ENCODE measurements around the gene MINDY4. TPM values are rescaled to one million over a fixed set of nuclear protein-coding genes. Genes with fewer than 3 reads are reported as not detected.

MINDY4 gene
- total RNA-seq, 1 donor: 13.2 TPM

DNA sequence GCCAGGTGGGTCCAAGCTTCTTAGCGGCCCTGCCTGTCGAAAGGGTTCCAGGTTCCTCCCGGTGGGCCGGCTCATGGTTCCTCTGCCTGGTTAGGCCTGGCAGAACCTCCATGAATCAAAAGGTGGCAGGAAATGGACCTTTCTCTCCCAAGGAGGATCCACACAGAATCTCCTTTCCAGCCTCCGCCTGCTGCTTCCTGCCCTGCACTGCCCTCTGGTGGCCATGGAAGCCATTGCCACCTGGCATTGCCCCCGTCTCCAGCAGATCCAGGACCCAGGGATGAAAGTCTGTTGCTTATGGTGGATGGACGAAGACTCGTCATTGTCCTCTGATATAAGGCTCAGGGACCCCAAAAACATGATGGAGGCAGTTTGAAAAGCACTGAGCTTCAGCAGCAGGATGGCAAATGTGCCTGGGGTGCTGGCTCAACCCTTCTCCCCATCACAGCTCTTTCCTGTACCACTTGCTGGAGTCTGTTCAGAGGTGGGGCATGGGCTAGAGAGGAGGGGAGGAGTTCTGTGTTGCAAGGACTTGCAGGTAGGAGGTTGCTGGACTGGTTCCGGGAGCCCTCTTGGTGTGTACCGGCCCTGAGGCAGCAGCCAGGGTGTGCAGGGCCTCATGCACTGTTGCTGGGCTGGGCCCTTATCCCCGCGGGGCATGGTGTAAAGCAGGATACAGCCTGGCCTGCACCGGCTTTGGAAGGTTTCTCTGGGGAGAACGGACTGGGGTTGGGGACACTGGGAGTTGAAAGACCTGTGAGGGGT lies 30.6 kb upstream of the MINDY4 start:
- DNase-seq (ENCODE audit: low read depth): peak; percentile 71
- TF ChIP-seq, protein P1, sequence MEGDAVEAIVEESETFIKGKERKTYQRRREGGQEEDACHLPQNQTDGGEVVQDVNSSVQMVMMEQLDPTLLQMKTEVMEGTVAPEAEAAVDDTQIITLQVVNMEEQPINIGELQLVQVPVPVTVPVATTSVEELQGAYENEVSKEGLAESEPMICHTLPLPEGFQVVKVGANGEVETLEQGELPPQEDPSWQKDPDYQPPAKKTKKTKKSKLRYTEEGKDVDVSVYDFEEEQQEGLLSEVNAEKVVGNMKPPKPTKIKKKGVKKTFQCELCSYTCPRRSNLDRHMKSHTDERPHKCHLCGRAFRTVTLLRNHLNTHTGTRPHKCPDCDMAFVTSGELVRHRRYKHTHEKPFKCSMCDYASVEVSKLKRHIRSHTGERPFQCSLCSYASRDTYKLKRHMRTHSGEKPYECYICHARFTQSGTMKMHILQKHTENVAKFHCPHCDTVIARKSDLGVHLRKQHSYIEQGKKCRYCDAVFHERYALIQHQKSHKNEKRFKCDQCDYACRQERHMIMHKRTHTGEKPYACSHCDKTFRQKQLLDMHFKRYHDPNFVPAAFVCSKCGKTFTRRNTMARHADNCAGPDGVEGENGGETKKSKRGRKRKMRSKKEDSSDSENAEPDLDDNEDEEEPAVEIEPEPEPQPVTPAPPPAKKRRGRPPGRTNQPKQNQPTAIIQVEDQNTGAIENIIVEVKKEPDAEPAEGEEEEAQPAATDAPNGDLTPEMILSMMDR (IDR thresholded peaks at IDR 0.05; ENCODE audit: insufficient read depth, low read length): peak; percentile 100
- no peak overlapping the region for H3K4me3 ChIP-seq (ENCODE audit: low read depth, low read length)

DNA sequence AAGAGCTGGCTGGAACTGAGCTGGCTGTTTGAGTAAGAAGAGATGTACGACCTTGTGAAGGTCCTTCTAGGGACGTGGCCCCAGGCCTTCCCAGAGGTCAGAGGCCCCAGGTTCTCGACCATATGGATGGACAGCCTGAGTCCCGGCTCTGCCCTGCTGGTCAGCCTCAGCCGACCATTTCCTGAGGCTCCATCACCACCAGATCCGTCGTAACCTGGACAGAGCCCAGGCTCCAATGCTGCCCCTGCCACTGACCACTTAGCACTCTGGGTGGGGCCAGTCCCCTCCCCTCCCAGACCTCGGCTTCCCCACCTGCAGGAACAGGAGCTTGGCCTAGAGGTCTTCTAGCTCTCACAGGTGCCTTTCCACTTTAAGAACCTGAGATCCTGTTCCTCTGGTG lies 29.9 kb upstream of the MINDY4 start:
- DNase-seq (ENCODE audit: low read depth): no peak
- TF ChIP-seq, protein P1 (IDR thresholded peaks at IDR 0.05; ENCODE audit: insufficient read depth, low read length): no peak
- H3K4me3 ChIP-seq (ENCODE audit: low read depth, low read length): no peak overlapping the region

DNA sequence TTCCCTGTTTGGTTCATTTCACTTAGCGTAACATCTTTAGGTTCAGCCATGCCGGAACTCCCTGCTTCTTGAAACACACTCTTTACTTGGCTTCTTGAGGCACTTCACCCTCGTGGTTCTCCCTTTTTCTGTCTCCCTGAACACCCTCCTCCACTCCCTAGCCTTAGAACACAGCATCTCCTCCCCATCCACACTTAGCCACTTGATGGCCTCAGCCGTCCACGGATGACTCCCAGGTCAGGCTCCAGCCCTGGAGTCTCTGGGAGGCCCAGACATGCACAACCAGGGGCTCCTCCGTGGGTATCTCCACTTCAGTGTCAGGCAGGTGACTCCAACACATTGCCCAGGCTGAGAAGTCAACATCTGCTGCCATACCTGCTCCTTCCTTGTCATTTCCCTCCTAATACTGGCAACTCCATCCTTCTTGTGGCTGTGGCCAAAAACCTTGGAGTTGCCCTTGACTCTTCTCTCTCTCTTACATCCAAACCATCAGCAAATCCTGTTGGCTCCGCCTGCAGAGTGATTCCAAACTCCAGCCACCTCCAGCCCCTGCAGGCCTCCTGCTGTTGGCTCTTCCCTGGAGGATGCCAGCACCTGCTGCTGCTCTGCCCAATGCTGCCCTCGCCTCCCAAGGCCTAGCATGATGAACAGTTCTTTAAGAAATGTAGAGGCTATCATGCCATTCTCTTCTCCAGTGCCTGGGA lies 27.7 kb upstream of the MINDY4 start:
- DNase-seq (ENCODE audit: low read depth): peak; percentile 65
- TF ChIP-seq, protein P1 (IDR thresholded peaks at IDR 0.05; ENCODE audit: insufficient read depth, low read length): peak; percentile 58
- no peak overlapping the region for H3K4me3 ChIP-seq (ENCODE audit: low read depth, low read length)

DNA sequence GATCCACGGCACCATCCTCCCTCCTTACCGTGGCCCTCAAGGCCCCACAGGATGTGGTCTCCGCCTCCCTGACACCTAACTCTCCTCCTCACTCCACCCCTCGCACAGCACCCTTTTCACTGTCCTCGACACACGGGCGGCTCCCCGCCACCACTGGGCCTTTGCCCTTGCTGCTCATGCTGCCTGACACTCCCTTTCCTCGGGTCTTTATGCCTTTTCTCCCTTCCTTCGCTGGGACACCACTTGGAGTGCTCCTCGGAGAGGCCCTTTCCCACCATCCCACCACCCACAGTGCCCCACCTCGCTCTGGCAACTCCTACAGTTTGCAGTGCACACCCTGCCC lies 27.2 kb upstream of the MINDY4 start:
- H3K4me3 ChIP-seq (ENCODE audit: low read depth, low read length): no peak overlapping the region
- TF ChIP-seq, protein P1 (IDR thresholded peaks at IDR 0.05; ENCODE audit: insufficient read depth, low read length): no peak
- no peak for DNase-seq (ENCODE audit: low read depth)

DNA sequence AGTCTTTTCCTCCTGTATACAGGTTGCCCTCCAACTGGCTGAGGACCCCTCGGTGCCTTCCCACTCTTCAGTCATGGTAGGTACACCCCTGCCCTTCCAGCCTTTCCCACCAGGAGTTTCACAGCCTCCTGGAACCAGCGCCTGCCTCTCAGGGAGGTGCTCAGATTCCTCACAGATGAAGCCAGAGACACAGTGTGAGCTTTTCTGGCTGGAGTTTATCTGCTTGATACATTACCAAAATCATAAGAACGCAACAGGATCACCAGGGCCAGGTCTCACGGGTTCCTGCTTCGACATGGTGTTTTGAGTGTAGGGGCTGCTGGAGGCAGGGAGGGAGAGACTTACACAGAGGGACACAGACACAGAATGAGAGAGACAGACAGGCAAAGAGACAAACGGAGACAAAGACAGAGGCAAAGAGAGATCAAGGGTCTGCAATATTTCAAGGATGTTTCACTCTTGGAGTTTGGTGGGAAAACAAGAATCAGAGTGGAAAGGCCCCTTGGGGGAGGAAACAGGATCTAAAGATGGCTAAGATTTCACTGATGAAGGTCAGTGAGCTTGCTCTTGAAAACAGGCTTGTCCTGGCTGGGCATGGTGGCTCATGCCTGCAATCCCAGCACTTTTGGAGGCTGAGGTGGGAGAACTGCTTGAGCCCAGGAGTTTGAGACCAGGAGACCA lies 25.8 kb upstream of the MINDY4 start:
- DNase-seq (ENCODE audit: low read depth): peak; percentile 70
- no peak overlapping the region for H3K4me3 ChIP-seq (ENCODE audit: low read depth, low read length)

DNA sequence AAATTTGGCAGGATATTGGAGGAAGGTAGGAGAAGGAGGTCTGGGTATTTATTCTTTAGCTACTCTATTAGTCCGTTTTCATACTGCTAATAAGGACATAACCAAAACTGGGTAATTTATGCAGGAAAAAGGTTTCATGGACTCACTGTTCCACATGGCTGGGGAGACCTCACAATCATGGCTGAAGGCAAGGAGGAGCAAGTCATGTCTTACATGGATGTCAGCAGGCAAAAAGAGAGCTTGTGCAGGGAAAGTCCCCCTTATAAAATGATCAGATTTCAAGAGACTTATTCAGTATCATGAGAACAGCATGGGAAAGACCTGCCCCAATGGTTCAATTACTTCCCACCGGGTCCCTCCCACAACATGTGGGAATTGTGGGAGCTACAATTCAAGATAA lies 21.2 kb upstream of the MINDY4 start:
- TF ChIP-seq, protein P1 (IDR thresholded peaks at IDR 0.05; ENCODE audit: insufficient read depth, low read length): no peak
- H3K4me3 ChIP-seq (ENCODE audit: low read depth, low read length): no peak overlapping the region
- DNase-seq (ENCODE audit: low read depth): no peak

More for the DNA sequence above, 25.8 kb upstream of the MINDY4 start:
- TF ChIP-seq, protein P1 (IDR thresholded peaks at IDR 0.05; ENCODE audit: insufficient read depth, low read length): peak; percentile 48
